Hepatocyte (in vitro differentiated cells): ENCODE data around the gene ELK4.

Experiments
- EZH2phosphoT487 ChIP-seq: fragments of 200-600 bp; sonication (generic); IDR thresholded peaks from one replicate; pipeline ENCODE4 v1.6.1; 2018; ENCODE audit warnings: antibody characterized with exemption, mild to moderate bottlenecking, low read depth, moderate library complexity; ENCODE audit not compliant: unreplicated experiment, severe bottlenecking
- TF ChIP-seq, protein P1 (sequence below): fragments of 200-600 bp; sonication (generic); IDR thresholded peaks from 2 replicates; pipeline ENCODE4 v1.5.1; 2016; ENCODE audit warnings: antibody characterized with exemption, mild to moderate bottlenecking; ENCODE audit not compliant: poor library complexity

DNA sequence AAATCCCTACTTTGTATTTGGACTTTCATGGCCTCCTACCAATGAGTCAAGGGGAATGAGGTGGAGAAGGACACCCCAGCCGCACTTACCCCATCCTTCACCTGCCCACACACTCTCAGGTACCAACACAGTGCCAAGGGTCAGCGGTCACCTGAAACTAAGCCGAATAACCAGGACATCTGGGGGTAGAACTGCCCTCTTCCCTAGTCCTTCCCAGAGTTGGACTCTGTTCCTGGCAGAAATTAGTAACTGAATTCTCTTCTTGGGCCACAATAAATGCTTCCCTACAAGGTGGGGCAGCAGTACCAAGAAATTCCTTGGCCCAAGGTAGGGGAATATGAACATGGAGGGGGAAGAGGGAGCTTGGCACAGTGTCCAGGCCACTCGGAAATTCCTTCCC lies 41.2 kb upstream of the ELK4 start:
- TF ChIP-seq, protein P1, sequence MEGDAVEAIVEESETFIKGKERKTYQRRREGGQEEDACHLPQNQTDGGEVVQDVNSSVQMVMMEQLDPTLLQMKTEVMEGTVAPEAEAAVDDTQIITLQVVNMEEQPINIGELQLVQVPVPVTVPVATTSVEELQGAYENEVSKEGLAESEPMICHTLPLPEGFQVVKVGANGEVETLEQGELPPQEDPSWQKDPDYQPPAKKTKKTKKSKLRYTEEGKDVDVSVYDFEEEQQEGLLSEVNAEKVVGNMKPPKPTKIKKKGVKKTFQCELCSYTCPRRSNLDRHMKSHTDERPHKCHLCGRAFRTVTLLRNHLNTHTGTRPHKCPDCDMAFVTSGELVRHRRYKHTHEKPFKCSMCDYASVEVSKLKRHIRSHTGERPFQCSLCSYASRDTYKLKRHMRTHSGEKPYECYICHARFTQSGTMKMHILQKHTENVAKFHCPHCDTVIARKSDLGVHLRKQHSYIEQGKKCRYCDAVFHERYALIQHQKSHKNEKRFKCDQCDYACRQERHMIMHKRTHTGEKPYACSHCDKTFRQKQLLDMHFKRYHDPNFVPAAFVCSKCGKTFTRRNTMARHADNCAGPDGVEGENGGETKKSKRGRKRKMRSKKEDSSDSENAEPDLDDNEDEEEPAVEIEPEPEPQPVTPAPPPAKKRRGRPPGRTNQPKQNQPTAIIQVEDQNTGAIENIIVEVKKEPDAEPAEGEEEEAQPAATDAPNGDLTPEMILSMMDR, result no peak
- no peak for TF ChIP-seq EZH2phosphoT487
